Measurements from ENCODE around the gene PACSIN2. TPM values are rescaled to one million over a fixed set of nuclear protein-coding genes. Genes with fewer than 3 reads are reported as not detected.
A peak's percentile ranks its signal among the peaks of the same experiment; 100 is the strongest.

The PACSIN2 gene
- total RNA-seq, 1 donor from 2014 or later: 93.4 TPM

DNA sequence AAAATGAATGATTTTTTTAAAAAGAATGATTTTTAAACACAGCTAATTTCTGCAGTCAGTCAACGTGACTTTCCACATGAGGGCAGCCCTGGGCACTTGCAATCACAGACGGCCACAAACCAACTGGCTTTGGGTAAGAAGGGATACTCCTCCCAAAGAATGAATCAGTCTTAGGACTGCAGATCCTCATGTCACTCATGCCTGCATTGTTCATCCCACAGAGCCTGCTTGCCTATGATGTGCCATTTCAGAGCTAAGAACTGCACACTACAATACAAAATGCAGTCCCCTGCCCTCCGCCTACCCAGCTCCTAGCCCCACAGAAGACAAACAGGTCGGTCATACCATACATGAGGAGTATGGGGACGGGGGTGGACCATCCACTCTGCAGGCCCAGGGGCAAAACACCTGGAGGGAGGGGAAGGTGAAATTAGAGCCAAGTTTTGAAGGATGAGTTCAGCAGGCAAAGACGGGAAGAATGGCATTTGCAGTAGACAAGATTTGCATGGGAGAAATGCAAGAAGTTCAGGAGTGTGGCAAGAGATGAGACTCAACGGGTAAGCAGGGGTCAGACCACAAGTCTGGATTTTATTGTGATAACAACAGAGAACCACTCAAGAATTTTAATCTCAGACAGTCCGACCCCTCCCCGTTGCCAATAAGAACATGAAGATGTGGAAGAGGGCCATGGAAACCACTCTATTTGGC is 24.7 kb downstream of the PACSIN2 start:
- Mint-ChIP-seq H3K27ac (ENCODE audit: unreplicated experiment) (peak overlapping the region; percentile 86), H3K27me3 (ENCODE audit: low read depth) (no peaks in the 10 kb centered on the region), H3K36me3 (ENCODE audit: low read depth) (no peaks in the 10 kb centered on the region), H3K4me3 (ENCODE audit: unreplicated experiment) (no peak overlapping the region), H3K4me1 (ENCODE audit: low read depth) (peaks cover 77% of the 10 kb centered on the region), H3K9me3 (ENCODE audit: low read depth) (no peaks in the 10 kb centered on the region)
- TF ChIP-seq, protein P1, sequence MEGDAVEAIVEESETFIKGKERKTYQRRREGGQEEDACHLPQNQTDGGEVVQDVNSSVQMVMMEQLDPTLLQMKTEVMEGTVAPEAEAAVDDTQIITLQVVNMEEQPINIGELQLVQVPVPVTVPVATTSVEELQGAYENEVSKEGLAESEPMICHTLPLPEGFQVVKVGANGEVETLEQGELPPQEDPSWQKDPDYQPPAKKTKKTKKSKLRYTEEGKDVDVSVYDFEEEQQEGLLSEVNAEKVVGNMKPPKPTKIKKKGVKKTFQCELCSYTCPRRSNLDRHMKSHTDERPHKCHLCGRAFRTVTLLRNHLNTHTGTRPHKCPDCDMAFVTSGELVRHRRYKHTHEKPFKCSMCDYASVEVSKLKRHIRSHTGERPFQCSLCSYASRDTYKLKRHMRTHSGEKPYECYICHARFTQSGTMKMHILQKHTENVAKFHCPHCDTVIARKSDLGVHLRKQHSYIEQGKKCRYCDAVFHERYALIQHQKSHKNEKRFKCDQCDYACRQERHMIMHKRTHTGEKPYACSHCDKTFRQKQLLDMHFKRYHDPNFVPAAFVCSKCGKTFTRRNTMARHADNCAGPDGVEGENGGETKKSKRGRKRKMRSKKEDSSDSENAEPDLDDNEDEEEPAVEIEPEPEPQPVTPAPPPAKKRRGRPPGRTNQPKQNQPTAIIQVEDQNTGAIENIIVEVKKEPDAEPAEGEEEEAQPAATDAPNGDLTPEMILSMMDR (IDR thresholded peaks at IDR 0.05): peak; percentile 79
- DNase-seq (ENCODE audit: low spot score): no peak

DNA sequence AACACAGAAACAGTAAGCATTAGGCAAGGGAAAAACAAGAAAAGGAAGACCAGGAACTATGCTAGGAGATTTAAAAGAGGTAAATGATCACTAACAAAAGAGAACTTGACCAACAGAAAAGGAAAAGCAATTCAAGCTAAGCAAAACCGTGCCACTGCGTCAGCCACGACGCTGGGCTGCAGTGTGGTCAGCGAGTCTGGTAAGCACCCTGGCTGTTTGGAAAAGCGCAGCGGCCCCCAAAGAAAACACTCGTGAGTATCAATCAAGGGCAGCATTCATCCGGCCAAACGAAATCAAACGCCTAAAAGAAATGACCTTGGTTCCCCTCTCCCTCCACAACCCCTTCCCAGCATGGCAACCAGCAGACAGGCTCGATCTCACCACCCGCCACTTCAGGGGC is 28.8 kb downstream of the PACSIN2 start:
- H3K4me3 Mint-ChIP-seq (ENCODE audit: unreplicated experiment): no peak overlapping the region
- TF ChIP-seq, protein P1 (IDR thresholded peaks at IDR 0.05): no peak
- H3K36me3 Mint-ChIP-seq (ENCODE audit: low read depth): no peaks in the 10 kb centered on the region
- H3K9me3 Mint-ChIP-seq (ENCODE audit: low read depth): no peaks in the 10 kb centered on the region
- H3K27ac Mint-ChIP-seq (ENCODE audit: unreplicated experiment): peak overlapping the region; percentile 52
- no peaks in the 10 kb centered on the region for H3K27me3 Mint-ChIP-seq (ENCODE audit: low read depth)
- H3K4me1 Mint-ChIP-seq (ENCODE audit: low read depth): peaks cover 41% of the 10 kb centered on the region
- no peak for DNase-seq (ENCODE audit: low spot score)

DNA sequence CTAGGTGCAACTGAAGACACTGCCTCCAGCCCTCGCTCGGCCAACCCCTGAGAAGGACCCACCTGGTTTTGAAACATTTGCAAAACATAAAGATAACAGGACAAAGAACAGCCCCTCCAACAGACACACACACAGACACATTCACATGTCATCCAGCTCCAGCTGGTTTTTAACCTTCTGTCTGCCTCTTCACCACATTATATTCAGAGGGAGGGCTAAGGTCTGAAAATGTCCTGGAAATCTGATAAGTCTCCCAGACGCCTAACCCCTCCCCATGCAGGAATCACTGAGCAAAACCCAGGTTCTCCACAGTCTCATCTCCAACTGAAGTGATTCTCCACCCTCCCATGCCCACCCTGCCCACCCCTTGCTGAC is 29.4 kb downstream of the PACSIN2 start:
- DNase-seq (ENCODE audit: low spot score): no peak
- Mint-ChIP-seq H3K4me3 (ENCODE audit: unreplicated experiment) (no peak overlapping the region), H3K36me3 (ENCODE audit: low read depth) (no peaks in the 10 kb centered on the region), H3K27ac (ENCODE audit: unreplicated experiment) (no peak overlapping the region), H3K9me3 (ENCODE audit: low read depth) (no peaks in the 10 kb centered on the region), H3K4me1 (ENCODE audit: low read depth) (peaks cover 35% of the 10 kb centered on the region), H3K27me3 (ENCODE audit: low read depth) (no peaks in the 10 kb centered on the region)
- TF ChIP-seq, protein P1 (IDR thresholded peaks at IDR 0.05): no peak

GRCh38 chr22:42984814-42985530 is 30.0 kb downstream of the PACSIN2 start:
- TF ChIP-seq, protein P1 (IDR thresholded peaks at IDR 0.05): no peak
- Mint-ChIP-seq H3K4me1 (ENCODE audit: low read depth) (peaks cover 30% of the 10 kb centered on the region), H3K9me3 (ENCODE audit: low read depth) (no peaks in the 10 kb centered on the region), H3K27me3 (ENCODE audit: low read depth) (no peaks in the 10 kb centered on the region), H3K27ac (ENCODE audit: unreplicated experiment) (no peak overlapping the region), H3K4me3 (ENCODE audit: unreplicated experiment) (no peak overlapping the region), H3K36me3 (ENCODE audit: low read depth) (no peaks in the 10 kb centered on the region)
- no peak for DNase-seq (ENCODE audit: low spot score)

DNA sequence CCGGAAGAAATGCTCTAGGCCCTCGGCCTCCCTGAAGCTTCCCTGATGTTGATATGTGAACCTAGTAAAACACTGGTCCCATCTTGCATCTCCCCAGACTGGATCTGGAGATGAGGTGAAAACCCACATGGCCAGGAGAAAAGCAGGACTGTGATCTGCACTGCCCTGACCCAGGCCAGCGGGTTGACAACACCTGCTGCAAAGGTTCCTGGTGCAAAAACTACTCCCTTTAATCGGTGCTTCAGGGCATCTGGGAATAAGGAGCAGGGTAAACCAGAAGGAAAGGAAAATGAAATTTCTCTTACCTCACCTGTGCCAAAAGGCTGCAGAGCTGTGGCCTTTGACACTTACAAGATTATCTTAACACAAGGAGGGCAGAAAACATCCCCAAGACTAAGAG is 30.6 kb downstream of the PACSIN2 start:
- Mint-ChIP-seq H3K4me3 (ENCODE audit: unreplicated experiment) (no peak overlapping the region), H3K9me3 (ENCODE audit: low read depth) (no peaks in the 10 kb centered on the region), H3K36me3 (ENCODE audit: low read depth) (no peaks in the 10 kb centered on the region), H3K27me3 (ENCODE audit: low read depth) (no peaks in the 10 kb centered on the region), H3K27ac (ENCODE audit: unreplicated experiment) (no peak overlapping the region), H3K4me1 (ENCODE audit: low read depth) (peaks cover 27% of the 10 kb centered on the region)
- DNase-seq (ENCODE audit: low spot score): no peak
- TF ChIP-seq, protein P1 (IDR thresholded peaks at IDR 0.05): no peak

All from chondrocyte (in vitro differentiated cells).